Liver (tissue), 3 donors: ENCODE measurements around the gene EMC6.

Source experiments
- GABPA ChIP-seq, 2 donors: IDR thresholded peaks in 1 of 2; conservative IDR thresholded peaks in 1 of 2; 2 replicates each; pipeline ENCODE4 v1.6.1; 2016; ENCODE audit warnings: antibody characterized with exemption in 2 of 2, mild to moderate bottlenecking in 1 of 2, moderate library complexity in 1 of 2
- JUND ChIP-seq, 2 donors: IDR thresholded peaks; 2 replicates each; pipeline ENCODE4 v1.6.1; 2016; ENCODE audit warnings: antibody characterized with exemption in 2 of 2
- RAD21 ChIP-seq, 2 donors: IDR thresholded peaks; 2 replicates each; pipeline ENCODE4 v1.6.1; 2016; ENCODE audit warnings: antibody characterized with exemption in 2 of 2, mild to moderate bottlenecking in 2 of 2
- SP1 ChIP-seq: IDR thresholded peaks from 2 replicates; pipeline ENCODE4 v1.6.1; 2018; ENCODE audit warnings: antibody characterized with exemption, mild to moderate bottlenecking
- TAF1 ChIP-seq: conservative IDR thresholded peaks from 2 replicates; pipeline ENCODE4 v1.6.1; 2016; ENCODE audit warnings: antibody characterized with exemption, mild to moderate bottlenecking
- YY1 ChIP-seq: IDR thresholded peaks from 2 replicates; pipeline ENCODE4 v1.6.1; 2016; ENCODE audit warnings: antibody characterized with exemption, mild to moderate bottlenecking
- TF ChIP-seq, protein P1 (sequence below): fragments of 150-350 bp; IDR thresholded peaks from 2 replicates; pipeline ENCODE4 v1.5.1; 2017; ENCODE audit warnings: improper control_type of control experiment, low read depth, low read length; ENCODE audit not compliant: missing input control
- TF ChIP-seq, protein P2 (sequence below): IDR thresholded peaks from 2 replicates; pipeline ENCODE4 v1.6.1; 2016; ENCODE audit warnings: antibody characterized with exemption, mild to moderate bottlenecking
- TF ChIP-seq, protein P3 (sequence below): IDR thresholded peaks from 2 replicates; pipeline ENCODE4 v1.6.1; 2016; ENCODE audit warnings: antibody characterized with exemption
- donor health status: healthy.
- donor health status: healthy.

DNA sequence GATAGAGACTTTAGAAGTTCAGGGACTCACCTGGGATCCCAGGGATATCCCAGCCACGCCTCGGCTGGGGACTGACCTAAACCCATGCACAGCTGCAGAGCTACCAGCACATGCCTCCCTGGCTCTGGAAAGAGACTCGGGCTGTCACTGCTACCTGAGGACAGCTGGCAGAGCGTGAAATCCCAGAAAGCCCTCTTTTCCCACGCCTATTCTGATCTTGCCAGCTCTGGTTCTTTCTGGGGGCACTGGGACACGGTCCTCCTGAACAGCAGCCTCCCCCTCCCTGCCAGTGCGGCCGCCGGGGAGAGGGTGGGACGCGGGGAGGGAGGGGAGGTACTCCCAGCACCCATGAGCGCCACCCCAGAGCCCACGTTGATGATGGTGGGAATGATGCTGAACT lies 16.6 kb downstream of the EMC6 start:
- TF ChIP-seq YY1 (no peak), RAD21 (IDR thresholded peaks at IDR 0.05) (no peak), GABPA (IDR thresholded peaks at IDR 0.05 in 1 of 2, conservative IDR thresholded peaks at IDR 0.05 in 1 of 2) (no peak), TAF1 (no peak), JUND (IDR thresholded peaks at IDR 0.05) (no peak), SP1 (no peak)
- TF ChIP-seq, protein P1, sequence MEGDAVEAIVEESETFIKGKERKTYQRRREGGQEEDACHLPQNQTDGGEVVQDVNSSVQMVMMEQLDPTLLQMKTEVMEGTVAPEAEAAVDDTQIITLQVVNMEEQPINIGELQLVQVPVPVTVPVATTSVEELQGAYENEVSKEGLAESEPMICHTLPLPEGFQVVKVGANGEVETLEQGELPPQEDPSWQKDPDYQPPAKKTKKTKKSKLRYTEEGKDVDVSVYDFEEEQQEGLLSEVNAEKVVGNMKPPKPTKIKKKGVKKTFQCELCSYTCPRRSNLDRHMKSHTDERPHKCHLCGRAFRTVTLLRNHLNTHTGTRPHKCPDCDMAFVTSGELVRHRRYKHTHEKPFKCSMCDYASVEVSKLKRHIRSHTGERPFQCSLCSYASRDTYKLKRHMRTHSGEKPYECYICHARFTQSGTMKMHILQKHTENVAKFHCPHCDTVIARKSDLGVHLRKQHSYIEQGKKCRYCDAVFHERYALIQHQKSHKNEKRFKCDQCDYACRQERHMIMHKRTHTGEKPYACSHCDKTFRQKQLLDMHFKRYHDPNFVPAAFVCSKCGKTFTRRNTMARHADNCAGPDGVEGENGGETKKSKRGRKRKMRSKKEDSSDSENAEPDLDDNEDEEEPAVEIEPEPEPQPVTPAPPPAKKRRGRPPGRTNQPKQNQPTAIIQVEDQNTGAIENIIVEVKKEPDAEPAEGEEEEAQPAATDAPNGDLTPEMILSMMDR = no peak
- TF ChIP-seq, protein P2, sequence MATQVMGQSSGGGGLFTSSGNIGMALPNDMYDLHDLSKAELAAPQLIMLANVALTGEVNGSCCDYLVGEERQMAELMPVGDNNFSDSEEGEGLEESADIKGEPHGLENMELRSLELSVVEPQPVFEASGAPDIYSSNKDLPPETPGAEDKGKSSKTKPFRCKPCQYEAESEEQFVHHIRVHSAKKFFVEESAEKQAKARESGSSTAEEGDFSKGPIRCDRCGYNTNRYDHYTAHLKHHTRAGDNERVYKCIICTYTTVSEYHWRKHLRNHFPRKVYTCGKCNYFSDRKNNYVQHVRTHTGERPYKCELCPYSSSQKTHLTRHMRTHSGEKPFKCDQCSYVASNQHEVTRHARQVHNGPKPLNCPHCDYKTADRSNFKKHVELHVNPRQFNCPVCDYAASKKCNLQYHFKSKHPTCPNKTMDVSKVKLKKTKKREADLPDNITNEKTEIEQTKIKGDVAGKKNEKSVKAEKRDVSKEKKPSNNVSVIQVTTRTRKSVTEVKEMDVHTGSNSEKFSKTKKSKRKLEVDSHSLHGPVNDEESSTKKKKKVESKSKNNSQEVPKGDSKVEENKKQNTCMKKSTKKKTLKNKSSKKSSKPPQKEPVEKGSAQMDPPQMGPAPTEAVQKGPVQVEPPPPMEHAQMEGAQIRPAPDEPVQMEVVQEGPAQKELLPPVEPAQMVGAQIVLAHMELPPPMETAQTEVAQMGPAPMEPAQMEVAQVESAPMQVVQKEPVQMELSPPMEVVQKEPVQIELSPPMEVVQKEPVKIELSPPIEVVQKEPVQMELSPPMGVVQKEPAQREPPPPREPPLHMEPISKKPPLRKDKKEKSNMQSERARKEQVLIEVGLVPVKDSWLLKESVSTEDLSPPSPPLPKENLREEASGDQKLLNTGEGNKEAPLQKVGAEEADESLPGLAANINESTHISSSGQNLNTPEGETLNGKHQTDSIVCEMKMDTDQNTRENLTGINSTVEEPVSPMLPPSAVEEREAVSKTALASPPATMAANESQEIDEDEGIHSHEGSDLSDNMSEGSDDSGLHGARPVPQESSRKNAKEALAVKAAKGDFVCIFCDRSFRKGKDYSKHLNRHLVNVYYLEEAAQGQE = no peak
- TF ChIP-seq, protein P3, sequence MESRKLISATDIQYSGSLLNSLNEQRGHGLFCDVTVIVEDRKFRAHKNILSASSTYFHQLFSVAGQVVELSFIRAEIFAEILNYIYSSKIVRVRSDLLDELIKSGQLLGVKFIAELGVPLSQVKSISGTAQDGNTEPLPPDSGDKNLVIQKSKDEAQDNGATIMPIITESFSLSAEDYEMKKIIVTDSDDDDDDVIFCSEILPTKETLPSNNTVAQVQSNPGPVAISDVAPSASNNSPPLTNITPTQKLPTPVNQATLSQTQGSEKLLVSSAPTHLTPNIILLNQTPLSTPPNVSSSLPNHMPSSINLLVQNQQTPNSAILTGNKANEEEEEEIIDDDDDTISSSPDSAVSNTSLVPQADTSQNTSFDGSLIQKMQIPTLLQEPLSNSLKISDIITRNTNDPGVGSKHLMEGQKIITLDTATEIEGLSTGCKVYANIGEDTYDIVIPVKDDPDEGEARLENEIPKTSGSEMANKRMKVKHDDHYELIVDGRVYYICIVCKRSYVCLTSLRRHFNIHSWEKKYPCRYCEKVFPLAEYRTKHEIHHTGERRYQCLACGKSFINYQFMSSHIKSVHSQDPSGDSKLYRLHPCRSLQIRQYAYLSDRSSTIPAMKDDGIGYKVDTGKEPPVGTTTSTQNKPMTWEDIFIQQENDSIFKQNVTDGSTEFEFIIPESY = no peak
